DND-41 (cell line): Measurements from ENCODE around the gene HYDIN.
"Not testable (repeated sequence)": the region's sequence is repeated elsewhere in the genome, so short reads cannot be mapped to it uniquely, and the experiment has no call there.

Source experiments
- CTCF ChIP-seq: IDR thresholded peaks from 2 replicates; pipeline ENCODE4 v1.5.1; 2012; ENCODE audit warnings: borderline replicate concordance, low read length, moderate library complexity, mild to moderate bottlenecking; ENCODE audit not compliant: poor library complexity, severe bottlenecking; ENCODE audit errors: extremely low read depth
- EZH2 ChIP-seq: IDR thresholded peaks from 3 replicates; pipeline ENCODE4 v1.6.1; 2012; ENCODE audit warnings: borderline replicate concordance, low read depth, mild to moderate bottlenecking, moderate library complexity, low read length, inconsistent platforms; ENCODE audit not compliant: severe bottlenecking

GRCh38 chr16:71028032-71028727 lies 202.3 kb downstream of the HYDIN start:
- TF ChIP-seq CTCF, EZH2: not testable (repeated sequence)
